Retinal pigment epithelial cell (primary cell): Measurements from ENCODE around the gene BAHD1.

Experiments
- DNase-seq: peaks from one replicate; pipeline ENCODE4 v3.0.0-alpha.2; 2010; ENCODE audit warnings: low read depth
- H3K4me3 ChIP-seq: 2 replicates; pipeline ENCODE4 v1.5.1; 2011; ENCODE audit warnings: mild to moderate bottlenecking, low read length, control low read depth, moderate library complexity
- TF ChIP-seq, protein P1 (sequence below): conservative IDR thresholded peaks from 2 replicates; pipeline ENCODE4 v1.5.1; 2011; ENCODE audit warnings: low read depth, low read length, control low read depth, inconsistent platforms

Gene BAHD1

DNA sequence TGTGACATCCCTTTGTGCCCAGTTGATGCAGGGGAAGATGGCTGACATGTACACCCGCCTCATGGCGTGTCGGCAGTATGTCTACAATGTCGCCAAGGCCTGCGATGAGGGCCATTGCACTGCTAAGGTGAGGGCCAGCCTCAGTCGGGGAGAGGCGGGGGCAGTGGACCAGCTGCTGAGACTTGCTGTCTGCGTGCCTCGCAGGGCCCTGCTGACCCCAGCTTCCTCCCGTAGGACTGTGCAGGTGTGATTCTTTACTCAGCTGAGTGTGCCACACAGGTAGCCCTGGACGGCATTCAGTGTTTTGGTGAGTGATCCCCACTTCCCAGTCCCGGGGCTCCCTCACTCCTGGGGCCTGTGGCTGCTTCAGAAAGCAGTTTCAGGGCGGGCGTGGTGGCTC is 24.7 kb upstream of the BAHD1 start:
- H3K4me3 ChIP-seq = no peak overlapping the region
- TF ChIP-seq, protein P1, sequence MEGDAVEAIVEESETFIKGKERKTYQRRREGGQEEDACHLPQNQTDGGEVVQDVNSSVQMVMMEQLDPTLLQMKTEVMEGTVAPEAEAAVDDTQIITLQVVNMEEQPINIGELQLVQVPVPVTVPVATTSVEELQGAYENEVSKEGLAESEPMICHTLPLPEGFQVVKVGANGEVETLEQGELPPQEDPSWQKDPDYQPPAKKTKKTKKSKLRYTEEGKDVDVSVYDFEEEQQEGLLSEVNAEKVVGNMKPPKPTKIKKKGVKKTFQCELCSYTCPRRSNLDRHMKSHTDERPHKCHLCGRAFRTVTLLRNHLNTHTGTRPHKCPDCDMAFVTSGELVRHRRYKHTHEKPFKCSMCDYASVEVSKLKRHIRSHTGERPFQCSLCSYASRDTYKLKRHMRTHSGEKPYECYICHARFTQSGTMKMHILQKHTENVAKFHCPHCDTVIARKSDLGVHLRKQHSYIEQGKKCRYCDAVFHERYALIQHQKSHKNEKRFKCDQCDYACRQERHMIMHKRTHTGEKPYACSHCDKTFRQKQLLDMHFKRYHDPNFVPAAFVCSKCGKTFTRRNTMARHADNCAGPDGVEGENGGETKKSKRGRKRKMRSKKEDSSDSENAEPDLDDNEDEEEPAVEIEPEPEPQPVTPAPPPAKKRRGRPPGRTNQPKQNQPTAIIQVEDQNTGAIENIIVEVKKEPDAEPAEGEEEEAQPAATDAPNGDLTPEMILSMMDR = no peak
- no peak for DNase-seq

DNA sequence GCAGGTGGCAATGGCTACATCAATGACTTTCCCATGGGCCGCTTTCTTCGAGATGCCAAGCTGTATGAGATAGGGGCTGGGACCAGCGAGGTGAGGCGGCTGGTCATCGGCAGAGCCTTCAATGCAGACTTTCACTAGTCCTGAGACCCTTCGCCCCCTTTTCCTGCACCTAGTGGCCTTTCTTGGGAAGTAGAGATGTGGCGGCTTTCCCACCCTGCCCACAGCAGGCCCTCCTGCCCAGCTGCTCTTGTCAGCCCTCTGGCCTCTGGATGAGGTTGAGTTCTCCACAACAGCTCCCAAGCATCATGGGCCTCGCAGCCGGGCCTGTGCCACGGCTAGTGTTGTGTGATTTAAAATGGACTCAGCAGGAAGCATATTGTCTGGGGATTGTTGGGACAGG is 22.6 kb upstream of the BAHD1 start:
- no peak overlapping the region for H3K4me3 ChIP-seq
- TF ChIP-seq, protein P1 = no peak
- DNase-seq = no peak

DNA sequence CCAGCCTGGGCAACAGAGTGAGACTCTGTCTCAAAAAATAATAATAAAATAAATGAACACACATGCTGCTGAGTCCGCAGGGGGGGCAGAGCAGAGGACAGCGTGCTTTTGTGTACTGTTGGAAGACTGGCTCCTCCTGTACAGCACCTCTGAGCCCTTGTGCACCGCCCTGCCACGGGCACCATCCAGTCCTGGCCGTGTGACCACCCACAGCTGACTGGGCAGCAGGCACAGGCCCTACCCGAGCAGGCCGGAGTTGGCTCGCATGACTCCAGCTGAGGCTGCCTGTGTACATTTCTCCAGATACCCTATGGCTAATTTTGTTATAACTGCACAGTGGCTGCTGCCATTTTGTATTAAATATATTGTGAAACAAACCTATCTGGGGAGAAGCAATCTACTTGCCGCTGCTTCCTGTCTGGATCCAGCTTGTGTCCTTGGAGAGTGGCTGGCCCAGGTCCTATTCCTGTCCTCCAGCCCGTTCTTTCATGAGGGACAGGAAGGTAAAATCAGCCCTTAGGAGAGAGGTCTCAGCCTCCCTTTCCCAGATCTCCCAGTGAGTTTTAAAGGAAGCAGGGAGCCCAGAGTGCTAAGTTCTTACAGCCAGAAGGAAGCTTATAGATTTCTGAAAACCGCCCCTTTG is 20.6 kb upstream of the BAHD1 start:
- no peak overlapping the region for H3K4me3 ChIP-seq
- TF ChIP-seq, protein P1 = no peak

DNA sequence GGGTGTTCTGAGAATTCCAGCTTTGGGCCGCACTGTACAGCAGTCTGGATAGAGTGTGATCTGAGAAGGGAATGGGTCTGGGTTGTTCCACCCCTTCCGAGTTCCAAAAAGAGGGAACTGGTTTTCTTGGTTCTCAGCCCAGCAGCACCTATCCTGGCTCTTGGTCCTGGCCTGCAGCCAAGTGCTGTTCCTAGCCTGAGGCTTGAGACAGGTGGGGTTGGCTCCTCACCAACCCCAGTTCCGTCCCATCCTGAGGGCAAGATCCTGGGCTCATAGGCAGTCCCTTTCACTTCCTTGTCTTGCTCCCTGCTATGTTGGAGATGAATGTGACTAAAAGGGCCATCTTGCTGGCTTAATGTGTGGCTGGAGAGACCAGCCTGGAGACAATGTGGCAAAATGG is 20.0 kb upstream of the BAHD1 start:
- no peak for DNase-seq
- TF ChIP-seq, protein P1 = no peak
- no peak overlapping the region for H3K4me3 ChIP-seq

More for the DNA sequence above, 20.6 kb upstream of the BAHD1 start:
- no peak for DNase-seq

DNA sequence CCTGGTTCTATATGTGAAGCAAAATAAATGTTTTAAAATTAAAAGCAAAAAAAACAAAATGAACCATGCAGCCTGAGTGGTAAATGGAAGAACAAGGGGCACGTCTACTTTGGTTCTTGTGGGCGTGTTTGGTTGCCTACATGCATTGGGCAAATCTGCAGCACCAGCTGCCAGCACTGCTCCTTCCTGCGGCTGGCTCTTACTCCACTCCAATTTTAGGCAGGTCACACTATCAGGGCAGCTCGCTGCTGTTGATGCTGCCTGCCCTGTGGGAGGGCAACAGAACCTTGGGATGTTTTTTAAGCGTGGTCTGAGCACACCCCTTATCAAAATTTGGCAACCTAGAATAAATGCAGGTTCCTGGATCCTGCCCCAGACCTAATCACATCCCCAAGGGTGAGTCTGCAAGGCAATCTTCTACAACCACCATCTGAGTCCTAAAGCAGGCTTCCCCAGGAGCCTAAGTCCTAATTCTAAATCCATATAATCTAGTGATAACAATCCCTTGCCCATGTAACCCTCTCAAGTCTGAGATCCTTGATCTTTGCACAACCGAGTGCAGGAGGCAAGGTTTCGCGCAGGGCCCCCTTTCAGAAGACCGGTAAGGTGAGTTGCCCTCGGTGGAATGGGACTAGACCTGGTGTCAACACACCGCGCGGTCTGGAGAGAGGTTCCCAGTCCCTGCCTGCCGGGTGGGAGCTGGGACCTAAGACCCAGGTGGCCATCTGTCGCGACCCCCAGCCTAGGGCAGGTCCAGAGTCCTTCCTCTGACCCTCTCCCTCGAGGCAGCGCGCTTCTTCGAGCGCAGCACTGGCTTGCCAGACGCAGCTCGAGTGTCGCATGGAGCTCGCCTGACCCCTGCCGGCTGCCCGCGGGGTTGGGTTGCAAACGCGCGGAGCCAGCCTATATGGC is 19.3 kb upstream of the BAHD1 start:
- DNase-seq = no peak
- TF ChIP-seq, protein P1 = peak; percentile 92
- peak overlapping the region; percentile 13 for H3K4me3 ChIP-seq

DNA sequence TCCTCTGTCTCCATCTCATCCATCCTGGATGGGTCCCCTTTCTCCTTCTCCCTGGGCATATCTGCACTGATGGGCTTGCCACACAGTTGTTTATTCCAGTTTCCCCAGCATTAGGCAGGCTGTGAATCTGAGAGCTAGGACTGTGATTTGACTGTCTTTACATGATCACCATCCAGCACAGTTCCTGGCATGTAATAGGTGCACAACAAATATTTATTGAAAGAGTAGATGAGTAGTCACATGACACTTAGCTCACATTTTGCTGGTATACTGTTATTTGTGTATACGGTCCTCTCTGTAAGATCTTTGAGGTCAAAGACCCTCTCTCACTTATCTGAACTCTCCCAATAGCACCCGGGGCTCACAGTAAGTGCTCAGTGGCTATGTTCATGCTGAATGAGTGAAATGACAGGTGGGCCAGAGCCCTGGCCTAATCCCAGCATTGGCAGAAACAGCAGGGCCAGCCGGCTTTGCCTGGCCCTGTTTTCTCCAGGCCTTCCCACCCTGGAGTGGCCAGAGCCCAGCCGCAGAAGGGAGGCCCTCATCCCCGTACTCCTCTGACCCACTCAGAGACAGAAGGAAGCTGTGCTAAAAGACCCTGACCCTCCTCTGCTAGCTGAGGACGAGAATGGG is 16.2 kb upstream of the BAHD1 start:
- H3K4me3 ChIP-seq = no peak overlapping the region
- DNase-seq = no peak
- TF ChIP-seq, protein P1 = no peak
